Left ventricle myocardium inferior (tissue), 1 donor: Measurements from ENCODE around the gene ABI2. TPM values are rescaled to one million over a fixed set of nuclear protein-coding genes. Genes with fewer than 3 reads are reported as not detected.

Source experiments
- DNase-seq: peaks from one replicate; pipeline ENCODE4 v3.0.0-alpha.2; 2020
- H3K27ac ChIP-seq: fragments of 200-600 bp; replicated peaks from 2 replicates; pipeline ENCODE4 v1.8.0; 2021
- H3K27me3 ChIP-seq: fragments of 200-600 bp; 2 replicates; pipeline ENCODE4 v1.8.0; 2021; ENCODE audit warnings: low read depth
- H3K36me3 ChIP-seq: fragments of 200-600 bp; 2 replicates; pipeline ENCODE4 v1.8.0; 2021
- H3K4me1 ChIP-seq: fragments of 200-600 bp; 2 replicates; pipeline ENCODE4 v1.8.0; 2021
- H3K4me3 ChIP-seq: fragments of 200-600 bp; 2 replicates; pipeline ENCODE4 v1.8.0; 2021; ENCODE audit warnings: mild to moderate bottlenecking, moderate library complexity
- H3K9me3 ChIP-seq: fragments of 200-600 bp; replicated peaks from 2 replicates; pipeline ENCODE4 v1.8.0; 2021
- intact Hi-C: fragments of 100-400 bp; cut with micrococcal nuclease; formaldehyde crosslinking; loops from one replicate; pipeline ENCODE4 v1.11.0; 2022
- total RNA-seq: library from RNA; stranded (reverse); fragmentation: NEBNext Ultra II Directional; extraction: Animal tissue kit (Norgen Biotek cat#: 25700); gene quantifications from one replicate; pipeline ENCODE4 v1.2.1, GENCODE V29; 2021
- TF ChIP-seq, protein P1 (sequence below): fragments of 200-600 bp; IDR thresholded peaks from 2 replicates; pipeline ENCODE4 v1.8.0; 2021; ENCODE audit warnings: antibody characterized with exemption, mild to moderate bottlenecking, borderline replicate concordance
- donor health status: DM: no; HTN: yes; CAD: no; lungs with severe emphysema.

ABI2 gene
- total RNA-seq, 1 donor from 2014 or later: 63.1 TPM

- no peak for DNase-seq
- H3K27ac ChIP-seq: no peak overlapping the region
- H3K9me3 ChIP-seq: no peaks in the 10 kb centered on the region
- H3K27me3 ChIP-seq: no peaks in the 10 kb centered on the region
- TF ChIP-seq, protein P1, sequence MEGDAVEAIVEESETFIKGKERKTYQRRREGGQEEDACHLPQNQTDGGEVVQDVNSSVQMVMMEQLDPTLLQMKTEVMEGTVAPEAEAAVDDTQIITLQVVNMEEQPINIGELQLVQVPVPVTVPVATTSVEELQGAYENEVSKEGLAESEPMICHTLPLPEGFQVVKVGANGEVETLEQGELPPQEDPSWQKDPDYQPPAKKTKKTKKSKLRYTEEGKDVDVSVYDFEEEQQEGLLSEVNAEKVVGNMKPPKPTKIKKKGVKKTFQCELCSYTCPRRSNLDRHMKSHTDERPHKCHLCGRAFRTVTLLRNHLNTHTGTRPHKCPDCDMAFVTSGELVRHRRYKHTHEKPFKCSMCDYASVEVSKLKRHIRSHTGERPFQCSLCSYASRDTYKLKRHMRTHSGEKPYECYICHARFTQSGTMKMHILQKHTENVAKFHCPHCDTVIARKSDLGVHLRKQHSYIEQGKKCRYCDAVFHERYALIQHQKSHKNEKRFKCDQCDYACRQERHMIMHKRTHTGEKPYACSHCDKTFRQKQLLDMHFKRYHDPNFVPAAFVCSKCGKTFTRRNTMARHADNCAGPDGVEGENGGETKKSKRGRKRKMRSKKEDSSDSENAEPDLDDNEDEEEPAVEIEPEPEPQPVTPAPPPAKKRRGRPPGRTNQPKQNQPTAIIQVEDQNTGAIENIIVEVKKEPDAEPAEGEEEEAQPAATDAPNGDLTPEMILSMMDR: peak; percentile 77
- H3K4me1 ChIP-seq: peaks cover 11% of the 10 kb centered on the region
- intact Hi-C loops: loop anchor here (10.0 kb wide), 2 partner anchors 330 to 420 kb away; no protein-coding TSS in a partner anchor
- peaks cover 25% of the 10 kb centered on the region for H3K36me3 ChIP-seq
- no peak overlapping the region for H3K4me3 ChIP-seq
These were observed 156.3 kb downstream of the ABI2 start for GRCh38 chr2:203484266-203485112.

- peaks cover 59% of the 10 kb centered on the region for H3K36me3 ChIP-seq
- H3K9me3 ChIP-seq: no peaks in the 10 kb centered on the region
- H3K27ac ChIP-seq: no peak overlapping the region
- intact Hi-C loops: loop anchor here (10.0 kb wide), 2 partner anchors 325 to 415 kb away; no protein-coding TSS in a partner anchor
- H3K4me3 ChIP-seq: no peak overlapping the region
- no peak for DNase-seq
- TF ChIP-seq, protein P1: no peak
- H3K4me1 ChIP-seq: peaks cover 18% of the 10 kb centered on the region
- H3K27me3 ChIP-seq: no peaks in the 10 kb centered on the region
These were observed 161.3 kb downstream of the ABI2 start for GRCh38 chr2:203489531-203489930.

GRCh38 chr2:203490391-203490790 lies 162.2 kb downstream of the ABI2 start:
- H3K4me1 ChIP-seq: peaks cover 11% of the 10 kb centered on the region
- H3K36me3 ChIP-seq: peaks cover 56% of the 10 kb centered on the region
- no peak for DNase-seq
- no peaks in the 10 kb centered on the region for H3K27me3 ChIP-seq
- no peaks in the 10 kb centered on the region for H3K9me3 ChIP-seq
- intact Hi-C loops: no loop called here
- TF ChIP-seq, protein P1: no peak
- no peak overlapping the region for H3K27ac ChIP-seq
- no peak overlapping the region for H3K4me3 ChIP-seq

DNA sequence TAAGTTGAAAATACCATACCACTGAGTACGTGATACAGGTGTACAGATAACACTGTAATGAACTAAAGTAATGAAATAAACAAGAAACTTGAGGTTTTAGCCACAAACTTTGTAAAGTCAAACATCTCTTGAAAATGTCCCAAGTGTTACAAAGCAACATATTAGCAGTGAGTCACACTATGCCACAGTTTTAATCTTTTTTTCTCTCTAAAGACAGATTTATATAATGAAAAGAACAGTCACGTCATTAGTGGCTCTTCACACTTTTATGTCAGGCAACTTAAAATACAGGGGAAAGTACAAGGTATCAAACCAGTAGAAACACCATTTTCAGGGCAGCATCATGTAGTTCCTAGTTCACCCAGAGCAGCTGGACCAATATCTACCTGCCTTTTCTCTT lies 164.8 kb downstream of the ABI2 start:
- Histone ChIP-seq H3K9me3 (no peaks in the 10 kb centered on the region), H3K27ac (no peak overlapping the region), H3K4me1 (peaks cover 22% of the 10 kb centered on the region), H3K36me3 (peaks cover 51% of the 10 kb centered on the region), H3K4me3 (no peak overlapping the region), H3K27me3 (no peaks in the 10 kb centered on the region)
- DNase-seq: no peak
- intact Hi-C loops: no loop called here
- TF ChIP-seq, protein P1: no peak

Other genes with a start within 250 kb of the ABI2 start
- 11.9 TPM for gene CYP20A1, start 89.4 kb upstream of the ABI2 start, total RNA-seq
- 17.2 TPM for gene RAPH1, start 206.9 kb downstream of the ABI2 start, total RNA-seq